CD4-positive, alpha-beta T cell (primary cell): Measurements from ENCODE around the gene POU3F1. TPM values are rescaled to one million over a fixed set of nuclear protein-coding genes. Genes with fewer than 3 reads are reported as not detected.

ENCODE experiments used
- ATAC-seq: fragments of 200-7000 bp; cut with Tn5 transposase; one replicate; pipeline ENCODE4 v1.10.0; 2022; ENCODE audit warnings: mild to moderate bottlenecking; ENCODE audit not compliant: poor library complexity
- CTCF ChIA-PET: fragments of 350-600 bp; sonication (Branson Sonifier 250); formaldehyde crosslinking; loops from one replicate; lab custom pipeline; 2021; ENCODE audit warnings: antibody characterized with exemption, inconsistent platforms; lab: Charles Lee
- POLR2A ChIA-PET: fragments of 350-600 bp; sonication (Branson Sonifier 250); formaldehyde crosslinking; loops from one replicate; lab custom pipeline; 2021; ENCODE audit warnings: antibody characterized with exemption, inconsistent platforms; lab: Charles Lee
- DNase-seq, 14 experiments: peaks; one replicate each; pipeline ENCODE4 v3.0.0-alpha.2; 2013 to 2020; ENCODE audit warnings: mixed read lengths in 2 of 14
- H3K27ac ChIP-seq, 2 donors: one replicate each; pipeline versions ENCODE4 v1.5.1 to v1.7.0; 2013; ENCODE audit warnings: low read length in 2 of 2, low read depth in 1 of 2, mild to moderate bottlenecking in 1 of 2
- H3K27me3 ChIP-seq, 2 experiments: 1 replicate in 1 of 2; 2 replicates in 1 of 2; pipeline versions ENCODE4 v1.6.1 to v1.7.0; 2013; ENCODE audit warnings: low read length in 2 of 2, control low read depth in 1 of 2, mild to moderate bottlenecking in 1 of 2, moderate library complexity in 1 of 2; ENCODE audit not compliant: insufficient read depth in 2 of 2, control insufficient read depth in 1 of 2
- H3K36me3 ChIP-seq: one replicate; pipeline ENCODE4 v1.6.1; 2013; ENCODE audit warnings: low read length, control low read depth; ENCODE audit not compliant: insufficient read depth
- H3K4me1 ChIP-seq: one replicate; pipeline ENCODE4 v1.6.1; 2013; ENCODE audit warnings: low read length, control low read depth; ENCODE audit not compliant: insufficient read depth
- H3K4me3 ChIP-seq: one replicate; pipeline ENCODE4 v1.5.1; 2013; ENCODE audit warnings: mild to moderate bottlenecking, low read length, moderate library complexity
- H3K9me3 ChIP-seq, 2 experiments: 1 replicate in 1 of 2; 2 replicates in 1 of 2; pipeline versions ENCODE4 v1.6.1 to v1.7.0; 2013; ENCODE audit warnings: low read length in 2 of 2, mild to moderate bottlenecking in 2 of 2, control low read depth in 1 of 2, moderate library complexity in 1 of 2; ENCODE audit not compliant: control insufficient read depth in 1 of 2, insufficient read depth in 1 of 2
- H3K27ac Mint-ChIP-seq: one replicate; pipeline ENCODE4 v1.8.0; 2020; ENCODE audit warnings: mixed read lengths
- H3K27me3 Mint-ChIP-seq: one replicate; pipeline ENCODE4 v1.8.0; 2021; ENCODE audit warnings: mixed read lengths
- H3K36me3 Mint-ChIP-seq: one replicate; pipeline ENCODE4 v1.8.0; 2021; ENCODE audit warnings: low read depth, mixed read lengths
- H3K4me1 Mint-ChIP-seq: one replicate; pipeline ENCODE4 v1.8.0; 2021; ENCODE audit warnings: low read depth, mixed read lengths
- H3K4me3 Mint-ChIP-seq: one replicate; pipeline ENCODE4 v1.8.0; 2020; ENCODE audit warnings: mild to moderate bottlenecking, mixed read lengths
- H3K9me3 Mint-ChIP-seq: one replicate; pipeline ENCODE4 v1.8.0; 2020; ENCODE audit warnings: mixed read lengths
- intact Hi-C, 2 experiments: fragments of 100-400 bp; cut with DNase I in 1 of 2; cut with micrococcal nuclease in 1 of 2; formaldehyde crosslinking; loops; one replicate each; pipeline versions ENCODE4 v1.15.1 to v1.9.0; 2023 to 2025; cut with DNase I, micrococcal nuclease
- total RNA-seq, 174 experiments: library from RNA in 2 of 174; stranded (reverse) in 2 of 174; gene quantifications; one replicate each; pipeline ENCODE4 v1.2.3 and lab custom pipeline; 2021 to 2026
- TF ChIP-seq, protein P1 (sequence below): fragments of 200-600 bp; IDR thresholded peaks from one replicate; pipeline ENCODE4 v1.8.0; 2022; ENCODE audit warnings: antibody characterized with exemption, mild to moderate bottlenecking

POU3F1 gene
- total RNA-seq, 2 experiments from 2014 or later = 0.22 to 0.27 TPM

DNA sequence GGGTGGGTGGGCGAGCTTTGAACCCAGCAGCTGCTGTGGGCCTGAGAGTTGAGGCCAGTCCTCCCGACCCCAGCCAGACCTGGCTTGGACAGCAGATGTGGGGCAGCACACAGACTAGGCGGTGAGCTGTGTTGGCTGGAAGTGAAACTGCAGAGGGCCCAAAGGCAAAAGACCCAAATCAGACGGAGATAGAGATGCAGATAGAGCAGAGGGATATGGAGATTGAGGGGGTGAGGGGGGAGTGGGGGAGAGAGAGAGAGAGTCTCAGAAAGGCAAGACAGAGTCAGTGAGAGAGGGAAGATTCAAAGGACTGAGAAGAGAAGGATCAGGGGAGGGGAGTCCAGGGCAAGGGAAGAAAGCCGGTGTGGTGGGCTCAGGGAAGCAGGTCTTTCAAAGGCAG lies 17.0 kb upstream of the POU3F1 start:
- Histone ChIP-seq H3K36me3 (no peaks in the 10 kb centered on the region), H3K4me1 (no peaks in the 10 kb centered on the region), H3K9me3 (no peaks in the 10 kb centered on the region), H3K27ac (no peak overlapping the region), H3K27me3 (peaks cover 0 to 4% of the 10 kb centered on the region in 2 experiments), H3K4me3 (no peak overlapping the region)
- TF ChIP-seq, protein P1, sequence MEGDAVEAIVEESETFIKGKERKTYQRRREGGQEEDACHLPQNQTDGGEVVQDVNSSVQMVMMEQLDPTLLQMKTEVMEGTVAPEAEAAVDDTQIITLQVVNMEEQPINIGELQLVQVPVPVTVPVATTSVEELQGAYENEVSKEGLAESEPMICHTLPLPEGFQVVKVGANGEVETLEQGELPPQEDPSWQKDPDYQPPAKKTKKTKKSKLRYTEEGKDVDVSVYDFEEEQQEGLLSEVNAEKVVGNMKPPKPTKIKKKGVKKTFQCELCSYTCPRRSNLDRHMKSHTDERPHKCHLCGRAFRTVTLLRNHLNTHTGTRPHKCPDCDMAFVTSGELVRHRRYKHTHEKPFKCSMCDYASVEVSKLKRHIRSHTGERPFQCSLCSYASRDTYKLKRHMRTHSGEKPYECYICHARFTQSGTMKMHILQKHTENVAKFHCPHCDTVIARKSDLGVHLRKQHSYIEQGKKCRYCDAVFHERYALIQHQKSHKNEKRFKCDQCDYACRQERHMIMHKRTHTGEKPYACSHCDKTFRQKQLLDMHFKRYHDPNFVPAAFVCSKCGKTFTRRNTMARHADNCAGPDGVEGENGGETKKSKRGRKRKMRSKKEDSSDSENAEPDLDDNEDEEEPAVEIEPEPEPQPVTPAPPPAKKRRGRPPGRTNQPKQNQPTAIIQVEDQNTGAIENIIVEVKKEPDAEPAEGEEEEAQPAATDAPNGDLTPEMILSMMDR = no peak
- POLR2A ChIA-PET = no interaction called here
- intact Hi-C loops = no loop called here
- ATAC-seq (no peak), DNase-seq (no peak)
- no peak overlapping the region for H3K27ac Mint-ChIP-seq
- no peaks in the 10 kb centered on the region for H3K4me1 Mint-ChIP-seq
- no peak overlapping the region for H3K4me3 Mint-ChIP-seq
- H3K27me3 Mint-ChIP-seq = peaks cover 18% of the 10 kb centered on the region
- no peaks in the 10 kb centered on the region for H3K9me3 Mint-ChIP-seq
- no peaks in the 10 kb centered on the region for H3K36me3 Mint-ChIP-seq
- CTCF ChIA-PET = no interaction called here

DNA sequence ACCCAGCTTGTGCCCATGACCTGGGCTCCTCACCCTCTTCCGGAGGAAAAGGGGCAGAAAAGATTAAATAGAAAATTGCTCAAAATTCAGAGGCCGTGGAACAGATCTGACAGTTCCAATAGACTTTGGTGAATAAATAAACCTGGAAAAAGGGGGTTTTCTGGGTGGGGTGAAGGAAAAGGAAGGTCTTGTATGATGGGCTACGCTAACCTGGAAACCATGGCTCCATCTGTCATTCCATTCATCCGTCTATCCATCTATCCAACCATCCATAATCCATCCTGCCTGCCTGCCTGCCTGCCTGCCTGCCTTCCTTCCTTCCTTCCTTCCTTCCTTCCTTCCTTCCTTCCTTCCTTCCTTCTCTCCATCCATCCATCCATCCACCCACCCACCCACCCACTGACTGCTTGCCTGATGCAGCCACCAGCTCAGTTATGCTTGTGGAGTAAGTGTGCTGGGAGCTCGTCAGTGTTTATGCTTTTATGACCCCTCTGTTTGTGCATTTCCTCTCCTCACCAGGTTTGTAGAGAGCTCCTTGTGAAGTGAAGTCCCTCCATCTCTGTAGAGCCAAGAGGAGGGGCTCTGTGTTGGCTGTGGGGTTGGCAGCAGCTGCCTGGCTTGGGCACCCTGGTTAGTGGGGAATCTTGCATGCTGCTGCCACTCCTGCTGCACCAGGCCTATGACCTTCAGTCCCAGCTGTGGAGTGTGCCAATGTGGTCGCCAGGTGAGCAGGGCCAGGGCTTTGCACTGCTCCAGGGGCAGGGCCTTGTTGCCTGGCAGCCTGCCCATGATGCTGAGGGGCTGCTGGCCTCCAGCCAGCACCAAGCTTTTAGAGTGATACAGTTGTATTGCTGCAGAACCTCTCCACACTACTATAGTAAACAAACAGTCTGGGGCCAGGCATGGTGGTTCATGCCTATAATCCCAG lies 16.0 kb upstream of the POU3F1 start:
- ChIA-PET CTCF (no interaction called here), POLR2A (no interaction called here)
- TF ChIP-seq, protein P1 = no peak
- Mint-ChIP-seq H3K4me1 (no peaks in the 10 kb centered on the region), H3K9me3 (no peaks in the 10 kb centered on the region), H3K4me3 (no peak overlapping the region), H3K36me3 (no peaks in the 10 kb centered on the region), H3K27ac (no peak overlapping the region), H3K27me3 (peaks cover 11% of the 10 kb centered on the region)
- ATAC-seq (no peak), DNase-seq (no peak)
- intact Hi-C loops = no loop called here
- Histone ChIP-seq H3K4me1 (no peaks in the 10 kb centered on the region), H3K27ac (no peak overlapping the region), H3K4me3 (no peak overlapping the region), H3K9me3 (no peaks in the 10 kb centered on the region), H3K27me3 (no peaks in the 10 kb centered on the region), H3K36me3 (no peaks in the 10 kb centered on the region)

DNA sequence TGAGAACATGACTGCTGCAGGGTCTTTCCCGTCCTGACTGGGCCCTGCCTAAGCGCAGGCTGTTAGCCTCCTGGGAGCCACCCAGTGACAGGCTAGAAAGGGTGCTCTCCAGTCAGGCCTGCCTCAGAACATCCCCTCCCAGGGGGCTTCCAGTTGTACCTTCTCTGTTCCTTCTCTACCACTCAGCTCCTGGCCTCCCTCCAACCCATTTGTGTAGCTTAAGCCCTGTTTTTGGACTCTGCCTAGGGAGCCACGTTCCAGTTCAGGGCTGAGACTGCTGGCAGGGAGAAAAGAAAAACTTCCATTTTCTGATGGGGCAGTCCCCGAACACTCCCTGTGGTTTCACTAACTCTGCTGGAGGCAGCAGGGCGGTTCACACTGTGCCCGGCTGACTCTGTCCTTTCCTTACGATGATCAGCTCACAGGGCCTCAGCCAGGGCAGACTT lies 15.3 kb upstream of the POU3F1 start:
- H3K27me3 Mint-ChIP-seq = peaks cover 5% of the 10 kb centered on the region
- Histone ChIP-seq H3K27me3 (no peaks in the 10 kb centered on the region), H3K4me3 (no peak overlapping the region), H3K36me3 (no peaks in the 10 kb centered on the region), H3K27ac (no peak overlapping the region), H3K4me1 (no peaks in the 10 kb centered on the region), H3K9me3 (no peaks in the 10 kb centered on the region)
- H3K9me3 Mint-ChIP-seq = no peaks in the 10 kb centered on the region
- POLR2A ChIA-PET = no interaction called here
- no peaks in the 10 kb centered on the region for H3K4me1 Mint-ChIP-seq
- DNase-seq = no peak
- TF ChIP-seq, protein P1 = no peak
- no peak for ATAC-seq
- no peak overlapping the region for H3K4me3 Mint-ChIP-seq
- intact Hi-C loops = no loop called here
- H3K36me3 Mint-ChIP-seq = no peaks in the 10 kb centered on the region
- CTCF ChIA-PET = no interaction called here
- H3K27ac Mint-ChIP-seq = no peak overlapping the region
